SH-SY5Y (cell line): ENCODE measurements around the gene GORAB.

Source experiments
- GATA2 ChIP-seq: IDR thresholded peaks from 2 replicates; pipeline ENCODE4 v1.6.1; 2011; ENCODE audit warnings: mild to moderate bottlenecking, low read depth, low read length
- GATA3 ChIP-seq: IDR thresholded peaks from 2 replicates; pipeline ENCODE4 v1.6.1; 2011; ENCODE audit warnings: low read depth, mild to moderate bottlenecking, low read length, moderate library complexity

- TF ChIP-seq GATA2 (no peak), GATA3 (no peak)
Measured at GRCh38 chr1:170503665-170504064, 28.3 kb upstream of the GORAB start.
